Measurements from ENCODE around the gene VPS13D.

The VPS13D gene, protein sequence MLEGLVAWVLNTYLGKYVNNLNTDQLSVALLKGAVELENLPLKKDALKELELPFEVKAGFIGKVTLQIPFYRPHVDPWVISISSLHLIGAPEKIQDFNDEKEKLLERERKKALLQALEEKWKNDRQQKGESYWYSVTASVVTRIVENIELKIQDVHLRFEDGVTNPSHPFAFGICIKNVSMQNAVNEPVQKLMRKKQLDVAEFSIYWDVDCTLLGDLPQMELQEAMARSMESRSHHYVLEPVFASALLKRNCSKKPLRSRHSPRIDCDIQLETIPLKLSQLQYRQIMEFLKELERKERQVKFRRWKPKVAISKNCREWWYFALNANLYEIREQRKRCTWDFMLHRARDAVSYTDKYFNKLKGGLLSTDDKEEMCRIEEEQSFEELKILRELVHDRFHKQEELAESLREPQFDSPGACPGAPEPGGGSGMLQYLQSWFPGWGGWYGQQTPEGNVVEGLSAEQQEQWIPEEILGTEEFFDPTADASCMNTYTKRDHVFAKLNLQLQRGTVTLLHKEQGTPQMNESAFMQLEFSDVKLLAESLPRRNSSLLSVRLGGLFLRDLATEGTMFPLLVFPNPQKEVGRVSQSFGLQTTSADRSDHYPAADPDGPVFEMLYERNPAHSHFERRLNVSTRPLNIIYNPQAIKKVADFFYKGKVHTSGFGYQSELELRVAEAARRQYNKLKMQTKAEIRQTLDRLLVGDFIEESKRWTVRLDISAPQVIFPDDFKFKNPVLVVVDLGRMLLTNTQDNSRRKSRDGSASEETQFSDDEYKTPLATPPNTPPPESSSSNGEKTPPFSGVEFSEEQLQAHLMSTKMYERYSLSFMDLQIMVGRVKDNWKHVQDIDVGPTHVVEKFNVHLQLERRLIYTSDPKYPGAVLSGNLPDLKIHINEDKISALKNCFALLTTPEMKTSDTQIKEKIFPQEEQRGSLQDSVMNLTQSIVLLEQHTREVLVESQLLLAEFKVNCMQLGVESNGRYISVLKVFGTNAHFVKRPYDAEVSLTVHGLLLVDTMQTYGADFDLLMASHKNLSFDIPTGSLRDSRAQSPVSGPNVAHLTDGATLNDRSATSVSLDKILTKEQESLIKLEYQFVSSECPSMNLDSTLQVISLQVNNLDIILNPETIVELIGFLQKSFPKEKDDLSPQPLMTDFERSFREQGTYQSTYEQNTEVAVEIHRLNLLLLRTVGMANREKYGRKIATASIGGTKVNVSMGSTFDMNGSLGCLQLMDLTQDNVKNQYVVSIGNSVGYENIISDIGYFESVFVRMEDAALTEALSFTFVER (N-terminal part only)

DNA sequence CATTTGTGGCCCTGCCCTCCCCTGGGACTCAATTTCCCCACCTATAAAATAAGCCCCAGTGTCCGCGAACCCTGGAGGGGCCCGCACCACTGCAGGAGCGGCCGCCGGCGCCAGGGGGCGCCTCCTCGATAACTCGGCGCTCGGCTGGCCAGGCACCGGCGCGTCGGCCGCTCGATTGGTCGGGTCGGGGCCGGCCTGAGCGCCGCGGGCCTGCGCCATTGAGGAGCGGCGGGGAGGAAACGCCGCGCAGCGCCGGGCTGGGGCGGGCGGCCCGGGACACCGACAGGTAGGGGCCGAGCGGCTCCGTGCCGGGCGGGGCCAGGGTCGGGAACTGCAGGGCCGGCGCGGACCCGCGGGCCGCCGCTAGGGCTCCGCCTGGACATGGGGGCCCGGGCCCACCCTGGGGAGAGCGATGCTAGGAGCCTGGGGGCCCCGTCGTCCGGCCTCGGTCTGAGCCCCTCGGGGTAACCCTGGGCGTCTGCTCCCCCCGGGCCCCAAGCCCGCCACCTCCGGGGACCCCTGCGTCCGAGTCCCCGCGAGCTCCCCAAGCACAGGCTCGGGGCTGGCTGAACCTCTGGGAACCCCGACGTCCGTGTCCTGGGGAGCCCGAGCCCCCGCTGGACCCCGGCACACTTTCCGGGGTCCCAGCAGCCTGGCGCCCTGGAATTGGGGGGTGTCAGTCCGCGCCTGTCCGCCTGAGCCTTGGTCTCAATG, at the start of gene VPS13D:
VPS13D (plus strand) TSS at position 196 of the 714 bp plus-strand sequence. CDS start 4,237 bp downstream, outside the sequence.
- peak; percentile 68 to 83 (median 74) for DNase-seq

DNA sequence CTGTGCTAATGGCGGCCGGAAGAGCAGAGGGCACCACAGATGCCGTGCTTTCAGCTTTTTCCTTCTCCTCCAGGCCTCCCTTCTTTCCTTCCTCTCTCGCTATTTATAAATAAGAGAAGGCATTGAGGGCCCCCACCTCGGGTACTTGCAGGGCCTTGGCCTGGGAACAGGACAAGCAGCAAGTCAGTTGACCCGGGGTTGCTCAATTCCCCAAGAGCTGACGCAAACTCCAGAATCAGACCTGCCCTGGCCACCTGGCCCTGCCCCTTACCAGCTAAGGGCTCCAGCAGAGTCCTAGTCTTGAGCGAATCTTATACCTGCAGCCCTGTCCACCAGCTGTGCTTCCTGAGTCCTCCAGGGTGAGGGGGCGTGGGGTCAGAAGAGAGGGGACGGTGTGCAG, 49.5 kb upstream of the VPS13D start:
- no peak for DNase-seq

DNA sequence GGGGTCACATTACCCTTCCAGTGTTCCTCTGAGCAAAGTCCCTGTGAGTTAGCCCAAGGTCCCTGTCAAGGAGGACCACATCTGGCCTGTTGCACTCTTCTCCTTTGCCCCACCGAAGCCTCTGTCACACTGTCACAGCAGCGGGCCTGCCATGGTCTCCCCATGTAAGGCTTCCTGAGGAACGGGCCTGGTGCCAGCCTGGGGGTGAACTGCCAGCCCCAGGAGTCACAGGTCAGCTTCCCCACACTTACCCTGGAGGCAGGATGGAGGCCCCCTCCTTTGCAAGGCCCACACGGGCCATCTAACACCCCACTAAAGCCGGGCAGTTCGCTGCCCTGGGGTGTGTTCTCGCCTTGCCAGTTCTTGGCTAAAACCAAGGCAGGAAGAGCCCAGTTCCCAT, 48.9 kb upstream of the VPS13D start:
- DNase-seq, result no peak

DNA sequence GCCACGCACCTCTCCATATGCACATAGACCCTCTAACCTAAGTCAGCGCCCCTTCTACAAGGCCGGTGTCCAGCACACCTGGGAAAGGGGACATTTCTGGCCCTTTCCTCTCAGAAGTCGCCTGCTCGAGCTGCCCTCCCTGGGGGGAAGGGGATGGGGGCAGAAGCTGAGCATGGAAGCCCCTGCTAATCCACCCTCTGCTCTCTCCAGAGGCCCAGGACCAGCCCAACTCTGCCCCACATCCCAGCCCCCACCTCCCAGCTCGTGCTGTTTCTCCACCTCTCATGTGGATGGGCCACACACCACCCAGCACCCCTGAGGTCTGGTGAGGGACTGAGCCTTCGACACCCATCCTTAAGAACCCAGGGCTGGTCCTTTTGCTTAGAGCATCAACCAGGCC, 48.3 kb upstream of the VPS13D start:
- no peak for DNase-seq

DNA sequence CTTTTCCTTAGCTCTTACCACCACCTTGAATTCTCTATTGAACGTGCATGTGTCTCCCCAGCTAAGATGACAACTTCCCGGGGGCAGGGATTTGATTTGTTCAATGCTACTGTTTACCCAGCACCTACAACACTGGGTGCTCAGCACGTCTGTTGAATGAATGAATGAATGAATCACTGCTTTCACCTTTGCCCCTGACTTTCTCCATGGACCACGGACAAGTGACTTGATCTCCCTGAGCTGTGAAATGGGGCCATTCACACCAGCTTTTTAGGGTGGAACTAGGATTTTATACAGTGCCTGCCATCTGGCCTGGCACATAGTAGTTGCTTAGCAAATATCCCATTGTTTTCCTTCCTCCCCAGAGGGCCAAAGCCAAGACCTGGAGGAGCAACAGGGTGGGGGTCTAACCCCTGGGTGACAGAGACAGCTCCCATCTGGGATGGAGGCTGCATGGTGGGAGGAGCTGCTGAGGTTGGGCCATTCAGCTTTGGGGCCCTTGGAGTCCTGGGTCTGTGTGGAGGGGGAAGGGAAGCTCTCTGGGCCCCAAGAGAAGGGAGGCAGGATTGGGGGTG, 47.3 kb upstream of the VPS13D start:
- no peak for DNase-seq

DNA sequence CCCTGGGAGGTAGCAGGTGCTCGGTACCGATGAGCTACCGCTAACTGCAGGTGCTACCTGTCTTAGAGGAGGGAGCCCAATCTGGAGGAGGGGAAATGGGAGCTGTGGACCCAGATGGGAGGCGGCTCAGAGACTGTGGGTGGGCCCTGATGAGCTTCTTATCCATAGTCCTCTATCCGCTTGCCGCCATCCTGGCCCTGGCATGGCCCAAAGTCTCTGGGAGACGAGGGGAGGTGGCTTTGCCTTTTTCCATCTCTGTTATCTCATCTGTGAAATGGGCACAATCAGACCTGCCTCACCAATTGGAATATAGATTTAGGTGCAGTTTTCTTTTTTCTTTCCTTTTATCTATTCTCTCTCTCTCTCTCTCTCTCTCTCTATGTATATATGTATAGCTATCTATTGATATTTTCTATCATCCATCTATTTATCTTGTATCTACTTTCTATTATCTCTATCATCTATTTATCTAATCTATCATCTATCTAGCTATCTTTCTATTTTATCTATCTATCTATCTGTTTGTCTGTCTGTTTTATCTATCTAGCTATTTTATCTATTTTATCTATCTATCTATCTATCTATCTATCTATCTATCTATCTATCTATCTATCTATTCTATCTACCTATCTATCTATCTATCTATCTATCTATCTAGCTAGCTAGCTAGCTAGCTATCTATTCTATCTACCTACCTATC, 46.6 kb upstream of the VPS13D start:
- no peak for DNase-seq

DNA sequence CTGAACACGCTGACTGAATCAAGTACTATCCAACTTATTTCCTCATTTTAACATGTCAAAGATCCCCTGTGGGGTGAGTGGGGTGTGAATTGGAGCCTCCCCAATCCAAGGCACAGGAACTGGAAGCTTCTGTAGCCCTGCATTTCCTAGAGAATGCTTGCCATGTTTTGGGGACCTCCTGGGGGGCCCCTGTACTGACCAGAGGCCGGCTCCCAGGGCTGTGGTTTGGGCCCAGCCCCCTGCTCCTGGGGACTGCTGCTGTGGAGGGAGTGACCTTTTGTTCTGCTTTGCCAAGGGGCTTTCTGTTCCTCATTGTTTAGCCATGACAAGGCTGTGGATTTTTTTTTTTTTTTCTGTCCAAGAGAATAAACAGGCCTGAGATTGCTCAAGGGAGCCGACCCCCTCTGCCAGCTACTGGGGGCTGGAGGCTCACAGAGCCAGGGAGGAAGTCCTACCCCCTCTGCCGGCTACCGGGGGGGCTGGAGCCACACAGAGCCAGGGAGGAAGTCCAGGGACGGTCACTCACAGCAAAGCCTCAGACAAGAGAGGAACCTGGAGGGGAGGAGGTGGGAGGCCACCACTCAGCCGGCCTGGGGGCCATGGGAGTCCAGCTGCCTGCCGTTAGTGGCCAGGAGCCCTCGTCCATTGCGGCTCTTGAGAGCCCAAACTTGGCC, 45.7 kb upstream of the VPS13D start:
- no peak for DNase-seq

DNA sequence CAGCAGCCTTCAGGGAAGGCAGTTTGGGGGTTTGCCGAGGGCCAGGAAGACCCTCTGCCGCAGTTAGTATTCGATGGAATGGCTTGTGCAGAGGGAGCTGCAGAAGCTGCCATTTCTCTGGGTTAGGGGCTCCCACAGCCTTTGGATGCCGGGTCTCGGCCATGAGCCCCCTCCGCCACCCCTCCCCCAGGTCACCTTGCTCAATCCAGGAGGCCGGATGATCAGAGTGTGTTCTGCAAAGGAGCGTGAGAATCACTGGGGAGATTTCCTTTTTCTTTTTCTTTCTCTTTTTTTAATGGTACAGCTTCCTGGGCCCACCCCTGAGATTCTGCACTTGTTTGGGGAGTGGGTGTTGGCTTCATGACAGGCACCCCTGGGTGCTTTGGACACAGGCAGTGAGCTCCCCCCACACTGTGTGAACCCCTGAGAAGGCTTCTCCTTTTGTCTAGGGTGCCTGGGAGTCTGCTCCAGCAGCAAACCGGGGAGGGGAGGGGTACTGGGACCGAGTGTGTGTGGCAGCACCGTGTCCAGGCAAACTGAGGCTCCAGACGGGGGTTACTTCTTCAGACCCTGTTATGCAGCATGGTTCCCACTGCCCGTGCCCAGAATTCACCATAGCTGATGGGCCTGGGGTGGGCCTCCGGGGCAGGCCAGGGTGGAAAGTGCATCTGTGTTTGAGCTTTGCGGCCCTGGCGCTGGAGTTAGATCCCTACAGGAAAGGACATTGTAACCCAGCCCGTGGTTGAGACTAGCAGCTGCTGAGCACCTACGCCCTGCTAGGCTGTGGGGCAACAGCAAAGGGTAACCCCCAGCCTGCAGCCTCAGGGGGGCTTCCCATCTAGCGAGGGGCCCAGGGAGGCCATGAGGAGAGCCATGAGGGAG, 44.6 kb upstream of the VPS13D start:
- no peak for DNase-seq

DNA sequence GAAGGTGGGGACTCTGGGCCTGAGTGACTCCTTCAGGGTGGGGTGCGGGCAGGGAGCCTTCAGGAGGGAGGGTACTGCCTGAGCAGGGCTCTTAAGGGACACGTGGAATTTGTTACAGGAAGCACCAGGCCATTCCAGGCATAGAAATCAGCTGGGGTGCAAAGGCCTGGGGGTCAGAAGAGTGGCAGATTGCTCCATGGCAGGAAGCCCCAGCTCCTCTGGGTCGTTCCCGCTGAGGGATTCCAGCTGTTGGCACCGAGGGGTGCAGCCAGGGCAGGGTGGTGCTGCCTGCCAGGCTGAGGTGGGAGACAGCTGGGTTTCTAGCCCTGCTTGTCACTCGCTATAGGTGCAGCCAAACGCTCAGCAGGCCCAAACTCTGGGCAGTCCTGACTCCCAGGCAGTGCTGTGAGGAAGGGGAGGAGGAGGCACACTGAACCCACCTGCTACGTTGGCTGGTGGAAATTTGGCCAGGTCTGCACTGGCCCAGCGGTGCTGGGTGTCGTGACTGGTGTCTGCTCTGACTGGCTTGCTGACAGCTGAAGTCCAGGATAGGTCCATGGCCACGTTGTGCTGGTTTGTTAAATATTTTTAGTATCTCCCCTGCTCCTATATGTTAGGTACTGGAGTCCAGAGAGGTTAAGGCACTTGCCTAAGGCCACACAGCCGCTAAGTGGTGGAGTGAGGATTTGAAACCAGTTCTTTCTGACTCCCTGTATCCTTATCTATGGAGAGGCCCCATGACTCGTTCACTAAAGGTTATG, 43.7 kb upstream of the VPS13D start:
- DNase-seq, result no peak

DNA sequence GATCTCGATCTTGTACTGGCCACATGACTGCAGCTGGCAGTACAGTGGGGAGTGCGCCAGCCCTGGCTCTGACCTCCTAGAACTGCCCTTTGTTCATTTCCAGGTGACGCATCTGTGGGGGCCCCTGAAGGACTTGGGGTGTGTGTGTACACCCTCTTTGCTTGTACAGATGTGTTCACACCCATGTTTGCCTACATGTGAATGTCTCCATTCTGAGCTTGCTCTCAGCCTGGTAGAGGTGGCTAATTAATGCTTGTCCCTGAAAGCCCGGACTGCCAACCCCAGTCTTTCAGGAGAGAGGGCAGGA, 43.2 kb upstream of the VPS13D start:
- no peak for DNase-seq

DNA sequence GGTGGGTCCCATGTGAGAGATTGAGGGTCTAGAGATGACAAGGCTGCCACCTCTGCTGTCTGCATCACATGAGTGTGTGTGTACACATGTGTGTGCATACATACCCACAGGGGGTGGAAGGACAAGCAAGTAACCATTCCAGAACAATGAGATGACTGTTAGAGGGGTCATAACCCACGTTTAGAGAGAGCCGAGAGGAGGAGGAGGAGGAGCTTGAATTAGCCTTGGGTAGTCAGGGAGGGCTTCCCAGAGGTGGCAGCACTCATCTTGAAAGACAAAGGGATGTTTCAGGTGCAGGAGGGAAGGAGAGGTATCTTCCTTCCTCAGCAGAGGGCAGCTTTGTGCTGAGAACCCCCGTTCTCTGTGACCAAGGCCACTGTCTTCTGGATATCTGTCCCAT, 41.7 kb upstream of the VPS13D start:
- DNase-seq, result no peak

DNA sequence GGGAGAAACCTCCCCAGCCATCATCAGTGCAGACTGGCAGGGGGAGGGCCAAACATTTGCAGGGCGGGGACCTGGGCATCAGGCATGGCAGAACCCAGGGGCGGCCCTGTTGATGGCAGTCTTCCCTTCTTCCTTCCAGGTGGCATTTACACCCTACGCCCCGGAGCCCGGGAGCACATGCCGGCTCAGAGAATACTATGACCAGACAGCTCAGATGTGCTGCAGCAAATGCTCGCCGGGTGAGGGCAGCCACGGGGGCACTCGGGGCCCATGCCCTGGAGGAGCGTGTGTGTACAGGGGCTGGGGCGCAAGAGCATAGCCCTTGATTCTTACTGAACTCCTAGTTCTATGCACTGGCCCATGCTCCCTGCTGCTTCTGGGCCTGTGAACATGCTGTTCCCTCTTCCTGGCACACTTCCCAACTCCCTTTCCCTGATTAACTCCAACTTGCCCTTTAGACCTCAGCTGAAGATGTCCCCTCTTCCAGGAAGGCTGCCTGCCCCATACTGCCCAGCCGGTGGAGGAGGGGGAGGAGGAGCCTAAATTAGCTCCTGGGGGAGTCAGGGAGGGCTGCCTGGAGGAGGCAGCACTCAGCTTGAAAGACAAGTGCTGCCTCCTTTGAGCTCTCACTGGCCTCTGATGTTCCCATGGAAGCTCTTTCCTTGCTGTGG, 41.0 kb upstream of the VPS13D start:
- DNase-seq, result no peak

DNA sequence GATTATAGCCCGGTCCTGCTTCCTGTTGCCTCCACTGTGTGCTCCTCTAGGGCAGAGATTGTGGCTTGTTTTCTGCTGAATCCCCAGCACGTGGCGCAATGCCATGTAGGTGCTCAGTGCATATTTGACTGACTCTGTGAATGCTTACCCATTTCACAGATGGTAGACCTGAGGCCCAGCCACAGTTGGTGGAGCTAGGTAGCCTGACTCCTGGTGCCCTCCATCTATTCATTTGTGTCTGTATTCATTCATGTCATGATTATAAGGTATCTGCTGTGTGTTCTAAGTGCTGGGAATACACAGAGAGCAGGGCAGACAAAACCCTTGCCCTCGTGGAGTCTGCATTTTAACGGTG, 40.5 kb upstream of the VPS13D start:
- no peak for DNase-seq

DNA sequence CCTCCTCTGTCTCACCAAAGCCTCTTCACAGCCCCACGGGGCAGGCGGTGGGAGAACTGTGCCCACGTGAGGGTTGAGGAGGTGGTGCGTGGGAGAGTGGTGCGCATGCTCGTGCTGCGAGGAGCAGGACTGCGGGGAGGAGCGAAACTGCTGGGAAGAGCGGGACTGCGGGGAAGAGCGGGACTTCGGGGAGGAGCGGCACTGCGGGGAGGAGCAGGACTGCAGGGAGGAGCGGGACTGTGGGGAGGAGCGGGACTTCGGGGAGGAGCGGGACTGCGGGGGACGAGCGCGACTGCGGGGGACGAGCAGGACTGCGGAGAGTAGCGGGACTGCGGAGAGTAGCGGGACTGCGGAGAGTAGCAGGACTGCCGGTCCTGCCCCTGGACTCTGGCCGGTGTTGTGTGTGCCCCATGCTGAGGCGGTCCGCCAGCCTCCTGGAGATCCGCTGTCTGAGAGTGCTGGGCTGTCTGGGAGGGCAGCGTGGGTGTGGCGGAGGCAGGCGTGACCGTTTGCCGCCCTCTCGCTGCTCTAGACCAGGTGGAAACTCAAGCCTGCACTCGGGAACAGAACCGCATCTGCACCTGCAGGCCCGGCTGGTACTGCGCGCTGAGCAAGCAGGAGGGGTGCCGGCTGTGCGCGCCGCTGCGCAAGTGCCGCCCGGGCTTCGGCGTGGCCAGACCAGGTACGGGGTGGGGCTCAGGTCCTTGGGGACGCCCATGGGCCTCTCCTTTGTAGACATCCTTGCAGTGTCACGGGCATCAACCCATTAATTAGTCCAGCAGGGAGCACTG, 38.4 kb upstream of the VPS13D start:
- no peak for DNase-seq

DNA sequence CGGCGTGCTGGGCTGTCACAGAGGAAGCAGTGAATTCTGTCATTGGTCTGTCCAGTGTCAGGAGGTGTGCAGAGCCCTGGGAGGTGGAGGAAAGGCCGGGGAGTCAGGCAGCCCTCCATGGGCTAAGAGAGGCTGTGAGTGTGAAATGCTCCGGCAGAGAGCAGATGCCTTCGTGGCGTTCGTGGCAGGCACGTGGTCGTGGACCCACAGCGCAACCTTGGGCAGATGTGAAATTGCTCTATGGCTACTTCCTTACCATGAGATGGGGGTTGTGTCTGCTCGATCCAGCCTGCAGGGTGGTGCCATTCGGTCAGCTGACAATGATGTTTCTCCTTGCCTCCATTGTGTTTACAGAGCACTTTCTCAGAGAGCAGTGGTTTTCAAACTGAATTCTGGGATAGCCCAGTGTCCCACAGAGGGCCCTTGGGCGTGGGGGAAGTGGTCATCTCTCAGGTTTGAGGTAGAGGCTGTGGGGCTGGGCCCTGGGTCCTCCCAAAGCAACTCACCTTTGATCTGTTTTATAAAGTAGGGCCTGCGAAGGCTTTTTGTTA, 35.1 kb upstream of the VPS13D start:
- no peak for DNase-seq

DNA sequence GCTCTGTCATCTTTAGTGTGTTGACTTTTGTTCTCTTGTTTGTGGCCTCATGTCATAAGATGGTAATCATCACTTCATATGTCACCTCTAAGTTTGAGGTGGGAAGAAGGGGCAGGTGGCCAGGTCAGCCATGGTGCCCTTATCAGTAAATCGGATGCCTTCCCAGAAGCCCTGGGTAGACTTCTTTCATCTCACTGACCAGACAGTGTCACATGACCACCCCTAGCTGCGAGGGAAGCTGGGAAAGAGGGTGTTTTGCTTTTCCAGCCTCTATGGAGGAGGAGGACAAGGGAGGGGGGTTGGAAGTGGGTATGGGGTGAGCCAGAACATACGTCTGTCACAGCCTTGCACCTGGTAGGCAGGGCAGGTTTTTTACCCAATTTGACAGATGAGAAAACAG, 34.4 kb upstream of the VPS13D start:
- DNase-seq, result no peak

DNA sequence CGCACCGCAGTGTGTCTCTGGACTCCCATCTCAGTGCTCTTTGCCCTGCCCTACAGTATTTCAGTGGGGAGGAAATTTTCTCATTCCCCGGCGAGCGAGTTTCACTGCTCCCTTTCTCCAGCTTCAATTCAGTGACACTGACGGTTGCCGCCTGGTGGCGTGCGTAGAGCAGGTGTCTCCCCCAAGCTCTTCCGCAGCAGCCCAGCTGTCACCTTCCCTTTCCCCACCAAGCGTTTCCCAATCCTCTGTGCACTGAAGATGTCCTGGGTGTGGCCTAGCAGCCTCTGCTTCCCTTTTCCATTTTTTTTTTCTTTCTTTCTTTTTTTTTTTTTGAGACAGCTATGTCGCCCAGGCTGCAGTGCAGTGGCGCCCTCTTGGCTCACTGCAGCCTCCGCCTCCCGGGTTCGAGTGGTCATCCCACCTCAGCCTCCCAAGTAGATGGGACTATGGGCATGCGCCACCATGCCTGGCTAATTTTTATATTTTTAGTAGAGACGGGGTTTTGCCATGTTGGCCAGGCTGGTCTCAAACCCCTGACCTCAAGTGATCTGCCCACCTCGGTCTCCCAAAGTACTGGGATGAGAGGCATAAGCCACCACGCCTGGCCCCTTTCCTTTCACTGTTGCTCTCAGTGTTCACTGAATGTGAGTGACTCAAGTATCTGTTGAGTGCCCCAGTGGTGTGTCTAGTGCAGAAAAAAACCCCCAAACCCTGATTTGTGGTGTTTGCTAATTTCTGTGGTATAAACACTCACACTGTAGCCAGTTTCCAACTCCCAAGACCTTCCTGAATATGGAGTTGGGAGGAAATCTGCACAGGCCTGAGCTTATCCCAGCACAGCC, 33.0 kb upstream of the VPS13D start:
- DNase-seq, result no peak

Data from stimulated activated naive CD4-positive, alpha-beta T cell (primary cell).